HepG2 (cell line): Measurements from ENCODE around the gene JAK1. TPM values are rescaled to one million over a fixed set of nuclear protein-coding genes. Genes with fewer than 3 reads are reported as not detected.

Experiments
- ATAC-seq: fragments of 200-7000 bp; cut with Tn5 transposase; 3 replicates; pipeline ENCODE4 v1.9.1; 2020; ENCODE audit warnings: mild to moderate bottlenecking, moderate library complexity
- BruUV-seq: library from RNA; stranded (reverse); fragments of 400-500 nt; replicated peaks from 2 replicates; lab custom pipeline; 2021; lab: Mats Ljungman, UMichigan
- CTCF ChIA-PET: fragments of 300-600 bp; formaldehyde crosslinking; extraction: SDS; loops from one replicate; lab custom pipeline; 2021; ENCODE audit warnings: low total read pairs, inconsistent platforms, low intra/inter-chr PET ratio; lab: Yijun Ruan, JAX
- POLR2A ChIA-PET: fragments of 350-600 bp; sonication (Branson Sonifier 250); formaldehyde crosslinking; loops from one replicate; lab custom pipeline; 2020; ENCODE audit warnings: antibody characterized with exemption, inconsistent platforms; lab: Yijun Ruan, JAX
- DNase-seq: peaks from one replicate; pipeline ENCODE4 v3.0.0-alpha.2; 2015; ENCODE audit warnings: low spot score
- FAIRE-seq: peaks from 3 replicates; lab custom pipeline; 2011; peaks lifted over from hg19 to GRCh38; lab: Jason Lieb, UNC
- H2AFZ ChIP-seq: one replicate; pipeline ENCODE4 v1.6.1; 2011; ENCODE audit warnings: low read length, inconsistent platforms
- H3K27ac ChIP-seq: fragments of 300-600 bp; 3 replicates; pipeline ENCODE4 v1.8.0; 2011; ENCODE audit warnings: mixed run types, mild to moderate bottlenecking, mixed read lengths, low read length, inconsistent platforms; ENCODE audit not compliant: insufficient read depth; ENCODE audit errors: extremely low read length
- H3K27me3 ChIP-seq, 2 experiments: fragments of 200-600 bp in 1 of 2; 2 replicates in 1 of 2; 3 replicates in 1 of 2; pipeline versions ENCODE4 v1.6.0 to v1.8.0; 2011; ENCODE audit warnings: low read length in 2 of 2, mild to moderate bottlenecking in 2 of 2, moderate library complexity in 2 of 2, inconsistent platforms in 1 of 2; ENCODE audit not compliant: insufficient read depth in 2 of 2, control insufficient read depth in 1 of 2
- H3K36me3 ChIP-seq, 2 experiments: fragments of 200-600 bp in 1 of 2; replicated peaks in 1 of 2; 2 replicates in 1 of 2; 3 replicates in 1 of 2; pipeline versions ENCODE4 v1.5.1 to v1.8.0; 2011; ENCODE audit warnings: low read length in 2 of 2, inconsistent platforms in 1 of 2; ENCODE audit not compliant: insufficient read depth in 2 of 2, control insufficient read depth in 1 of 2
- H3K4me1 ChIP-seq: 2 replicates; pipeline ENCODE4 v1.5.1; 2012; ENCODE audit warnings: low read length, inconsistent platforms; ENCODE audit not compliant: insufficient read depth
- H3K4me2 ChIP-seq: 2 replicates; pipeline ENCODE4 v1.6.0; 2011; ENCODE audit warnings: low read depth, low read length, inconsistent platforms
- H3K4me3 ChIP-seq, 3 experiments: fragments of 200-600 bp in 1 of 3; sonication (generic), shearing (Covaris generic) in 1 of 3; replicated peaks in 1 of 3; 2 replicates each; pipeline ENCODE4 v1.5.1; 2011 to 2016; ENCODE audit warnings: low read length in 3 of 3, inconsistent platforms in 2 of 3, low read depth in 2 of 3, mild to moderate bottlenecking in 2 of 3, control low read depth in 1 of 3, mixed read lengths in 1 of 3; ENCODE audit not compliant: insufficient read depth in 1 of 3
- H3K79me2 ChIP-seq: one replicate; pipeline ENCODE4 v1.6.1; 2011; ENCODE audit warnings: low read length, inconsistent platforms; ENCODE audit not compliant: insufficient read depth
- H3K9ac ChIP-seq: 2 replicates; pipeline ENCODE4 v1.6.0; 2011; ENCODE audit warnings: mild to moderate bottlenecking, low read depth, low read length, inconsistent platforms; ENCODE audit not compliant: insufficient read depth
- H3K9me3 ChIP-seq: 2 replicates; pipeline ENCODE4 v1.5.1; 2012; ENCODE audit warnings: mild to moderate bottlenecking, low read length
- H4K20me1 ChIP-seq: 2 replicates; pipeline ENCODE4 v1.6.0; 2011; ENCODE audit warnings: inconsistent platforms, mild to moderate bottlenecking, low read length, moderate library complexity; ENCODE audit not compliant: insufficient read depth
- ATRX ChIP-seq: sonication (generic); formaldehyde crosslinking; IDR thresholded peaks from 2 replicates; pipeline ENCODE4 v1.4.0; 2020; ENCODE audit warnings: missing genetic modification reagents, borderline replicate concordance
- FOSL1 ChIP-seq: sonication (generic); formaldehyde crosslinking; IDR thresholded peaks from 2 replicates; pipeline ENCODE4 v1.9.0; 2021; ENCODE audit warnings: missing genetic modification reagents, borderline replicate concordance
- SIN3A ChIP-seq: IDR thresholded peaks from 2 replicates; pipeline ENCODE4 v1.6.1; 2011; ENCODE audit warnings: low read depth, mild to moderate bottlenecking, control low read depth, low read length, borderline replicate concordance
- ZBTB4 ChIP-seq: sonication (generic); formaldehyde crosslinking; IDR thresholded peaks from 2 replicates; pipeline ENCODE4 v1.4.0; 2020; ENCODE audit warnings: missing genetic modification reagents, mild to moderate bottlenecking, borderline replicate concordance
- ZFYVE20 ChIP-seq: sonication (generic); formaldehyde crosslinking; IDR thresholded peaks from 2 replicates; pipeline ENCODE4 v1.8.0; 2023; ENCODE audit warnings: low read depth, mild to moderate bottlenecking, moderate library complexity, missing genetic modification reagents, borderline replicate concordance
- ZNF740 ChIP-seq: sonication (generic); formaldehyde crosslinking; IDR thresholded peaks from 2 replicates; pipeline ENCODE4 v1.4.0; 2020; ENCODE audit warnings: missing genetic modification reagents
- ZNF850 ChIP-seq: sonication (generic); formaldehyde crosslinking; conservative IDR thresholded peaks from 2 replicates; pipeline ENCODE4 v1.9.0; 2021; ENCODE audit warnings: mild to moderate bottlenecking, missing genetic modification reagents
- WGBS: methylation state at CpG from one replicate; pipeline ENCODE4 v1.1.6; 2017; ENCODE audit warnings: low lambda C conversion rate; 5-methylcytosine and 5-hydroxymethylcytosine counted together
- in situ Hi-C: cut with HindIII; loops from 2 replicates; pipeline ENCODE4 v1.10.0; 2017; ENCODE audit warnings: low pct_unique_long_range_greater_than_20kb; ENCODE audit not compliant: extremely low pct_ligation_motif_present
- intact Hi-C: fragments of 100-400 bp; cut with micrococcal nuclease; formaldehyde crosslinking; loops from one replicate; pipeline ENCODE4 v1.10.0; 2022; ENCODE audit not compliant: unreplicated experiment
- polyA plus RNA-seq, 8 experiments: library from polyadenylated mRNA; depleted of rRNA in 3 of 8; stranded (reverse) in 7 of 8; unstranded in 1 of 8; fragments of >200 nt; fragmentation: Illumina TruSeq in 4 of 8; extraction: Trizol in 4 of 8; gene quantifications; 2 replicates each; pipeline versions ENCODE4 v1.2.1 to v1.2.3, GENCODE V29; 2011 to 2016; ENCODE audit warnings: low read depth in 4 of 8, missing spikeins in 1 of 8, mixed read lengths in 1 of 8; ENCODE audit not compliant: insufficient read depth in 1 of 8
- total RNA-seq, 5 experiments: library from RNA; depleted of rRNA; stranded (reverse); fragments of >200 nt; fragmentation: Illumina TruSeq; extraction: Trizol; gene quantifications; 2 replicates each; pipeline ENCODE4 v1.2.3, GENCODE V29; 2016; ENCODE audit warnings: low read depth in 1 of 5

JAK1 gene
- total and polyA plus RNA-seq, 2 of the 13 experiments (the other 11 are each of a cell fraction or from before 2014, with no cell fraction given), result 23.9 to 42.4 TPM

DNA sequence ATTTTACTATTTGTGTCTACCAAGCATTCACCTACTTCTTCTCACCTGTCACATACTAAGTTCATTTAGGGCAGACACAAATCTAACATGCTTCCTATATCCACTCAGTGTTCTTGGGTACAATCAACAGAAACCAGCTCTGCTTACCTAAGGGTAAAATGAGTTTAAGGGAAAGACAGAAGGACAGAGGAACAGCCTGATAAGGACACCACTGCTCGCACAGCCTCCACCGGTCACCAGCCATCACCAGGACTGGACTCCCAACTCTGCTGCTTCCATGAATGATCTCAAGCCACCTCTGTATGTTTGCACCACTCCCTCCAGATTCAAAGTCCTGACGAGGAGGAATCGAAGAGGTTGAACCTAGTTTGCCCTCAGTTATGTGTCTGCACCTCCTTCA, 72.4 kb downstream of the JAK1 start:
- intact Hi-C loops, result no loop called here
- no peak overlapping the region for H3K4me2 ChIP-seq
- H3K4me1 ChIP-seq, result peaks cover 40% of the 10 kb centered on the region
- CTCF ChIA-PET, result no interaction called here
- H3K27ac ChIP-seq, result no peak overlapping the region
- H3K27me3 ChIP-seq, result no peaks in the 10 kb centered on the region
- 97% methylated on average over 3 of the region's 4 CpGs for WGBS
- no peak overlapping the region for H3K4me3 ChIP-seq
- in situ Hi-C loops, result loop anchor here (10.0 kb wide), 1 partner anchor 71 kb away; the partner anchor contains the start of gene JAK1
- no TSS peak for BruUV-seq
- H3K9me3 ChIP-seq, result no peaks in the 10 kb centered on the region
- no peak overlapping the region for H3K9ac ChIP-seq
- DNase-seq, result no peak
- no peak for FAIRE-seq
- H3K36me3 ChIP-seq, result no peaks in the 10 kb centered on the region
- POLR2A ChIA-PET, result no interaction called here
- no peak overlapping the region for H2AFZ ChIP-seq
- H3K79me2 ChIP-seq, result peaks cover 54% of the 10 kb centered on the region
- ATAC-seq, result no peak
- H4K20me1 ChIP-seq, result 0 out of 2 replicates have a peak, but pooled peaks cover 7% of the 10 kb centered on the region
- TF ChIP-seq ZBTB4 (no peak), SIN3A (no peak), ZNF850 (CRISPR knock-in tag) (no peak), ZNF740 (CRISPR knock-in tag) (no peak), ZFYVE20 (no peak), FOSL1 (CRISPR knock-in tag) (no peak), ATRX (no peak)
